PC-3 (cell line): ENCODE results near the gene TGM2. TPM values are rescaled to one million over a fixed set of nuclear protein-coding genes. Genes with fewer than 3 reads are reported as not detected.
A peak's percentile ranks its signal among the peaks of the same experiment; 100 is the strongest.

Experiments
- ATAC-seq: fragments of 200-7000 bp; cut with Tn5 transposase; 2 replicates; pipeline ENCODE4 v1.9.1; 2020; ENCODE audit warnings: mild to moderate bottlenecking, moderate library complexity
- BruUV-seq: library from RNA; stranded (reverse); fragments of 400-500 nt; replicated peaks from 2 replicates; lab custom pipeline; 2021; lab: Mats Ljungman, UMichigan
- CTCF ChIA-PET: fragments of 300-600 bp; sonication (Branson Sonifier 250); formaldehyde crosslinking; loops from one replicate; lab custom pipeline; 2022; ENCODE audit warnings: antibody characterized with exemption; lab: Charles Lee
- POLR2A ChIA-PET: fragments of 300-600 bp; sonication (Branson Sonifier 250); formaldehyde crosslinking; loops from one replicate; lab custom pipeline; 2022; ENCODE audit warnings: antibody characterized with exemption; ENCODE audit not compliant: unreplicated experiment; lab: Charles Lee
- DNase-seq: peaks from one replicate; pipeline ENCODE4 v3.0.0-alpha.2; 2015
- H2AFZ ChIP-seq: fragments of 300-600 bp; sonication (generic); 2 replicates; pipeline ENCODE4 v1.6.0; 2016; ENCODE audit warnings: antibody characterized with exemption, low read length
- H3F3A ChIP-seq: fragments of 300-600 bp; sonication (generic); one replicate; pipeline ENCODE4 v1.6.0; 2017; ENCODE audit warnings: antibody characterized with exemption, low read length, control low read depth, mild to moderate bottlenecking; ENCODE audit not compliant: unreplicated experiment
- H3K27ac ChIP-seq: fragments of 300-600 bp; sonication (generic); 2 replicates; pipeline ENCODE4 v1.5.1; 2016; ENCODE audit warnings: mild to moderate bottlenecking, low read length
- H3K27me3 ChIP-seq: fragments of 300-600 bp; sonication (generic); 2 replicates; pipeline ENCODE4 v1.6.1; 2016; ENCODE audit warnings: low read length, mixed read lengths
- H3K36me3 ChIP-seq: fragments of 300-600 bp; sonication (generic); 2 replicates; pipeline ENCODE4 v1.6.1; 2016; ENCODE audit warnings: low read depth, mixed run types, low read length, mixed read lengths
- H3K4me1 ChIP-seq: fragments of 300-600 bp; sonication (generic); 2 replicates; pipeline ENCODE4 v1.5.1; 2016; ENCODE audit warnings: low read length; ENCODE audit not compliant: insufficient read depth
- H3K4me2 ChIP-seq: fragments of 300-600 bp; sonication (generic); 2 replicates; pipeline ENCODE4 v1.6.0; 2016; ENCODE audit warnings: low read length
- H3K4me3 ChIP-seq: fragments of 300-600 bp; sonication (generic); 2 replicates; pipeline ENCODE4 v1.5.1; 2016; ENCODE audit warnings: mild to moderate bottlenecking, low read length, mixed read lengths
- H3K79me2 ChIP-seq: fragments of 300-600 bp; sonication (generic); 2 replicates; pipeline ENCODE4 v1.6.1; 2017; ENCODE audit warnings: low read length, mixed read lengths
- H3K9ac ChIP-seq: fragments of 300-600 bp; sonication (generic); 2 replicates; pipeline ENCODE4 v1.6.0; 2016; ENCODE audit warnings: mild to moderate bottlenecking, low read length
- H3K9me2 ChIP-seq: fragments of 300-600 bp; sonication (generic); replicated peaks from 2 replicates; pipeline ENCODE4 v1.6.1; 2016; ENCODE audit warnings: mixed run types, low read length, mixed read lengths
- H3K9me3 ChIP-seq: fragments of 300-600 bp; sonication (generic); 2 replicates; pipeline ENCODE4 v1.6.1; 2016; ENCODE audit warnings: low read length, mixed read lengths
- H4K20me1 ChIP-seq: fragments of 300-600 bp; sonication (generic); 2 replicates; pipeline ENCODE4 v1.6.1; 2016; ENCODE audit warnings: low read length, mixed read lengths
- EZH2 ChIP-seq: fragments of 300-600 bp; sonication (generic); IDR thresholded peaks from one replicate; pipeline ENCODE4 v1.6.1; 2017; ENCODE audit warnings: antibody characterized with exemption, mild to moderate bottlenecking, low read length; ENCODE audit not compliant: unreplicated experiment
- EZH2phosphoT487 ChIP-seq: fragments of 300-600 bp; sonication (generic); IDR thresholded peaks from 2 replicates; pipeline ENCODE4 v1.6.1; 2018; ENCODE audit warnings: mild to moderate bottlenecking, antibody characterized with exemption, low read length, borderline replicate concordance
- intact Hi-C: fragments of 100-400 bp; cut with micrococcal nuclease; formaldehyde crosslinking; loops from 2 replicates; pipeline ENCODE4 v1.9.0; 2023
- total RNA-seq: library from RNA; depleted of rRNA; stranded (reverse); fragments of >200 nt; gene quantifications from 2 replicates; pipeline ENCODE4 v1.2.3, GENCODE V29; 2014
- TF ChIP-seq, protein P1 (sequence below): fragments of 300-600 bp; sonication (generic); conservative IDR thresholded peaks from 2 replicates; pipeline ENCODE4 v1.5.1; 2017; ENCODE audit warnings: antibody characterized with exemption, low read depth, mild to moderate bottlenecking, low read length

The TGM2 gene
- total RNA-seq, 1 experiment from 2014 or later: 583 TPM

DNA sequence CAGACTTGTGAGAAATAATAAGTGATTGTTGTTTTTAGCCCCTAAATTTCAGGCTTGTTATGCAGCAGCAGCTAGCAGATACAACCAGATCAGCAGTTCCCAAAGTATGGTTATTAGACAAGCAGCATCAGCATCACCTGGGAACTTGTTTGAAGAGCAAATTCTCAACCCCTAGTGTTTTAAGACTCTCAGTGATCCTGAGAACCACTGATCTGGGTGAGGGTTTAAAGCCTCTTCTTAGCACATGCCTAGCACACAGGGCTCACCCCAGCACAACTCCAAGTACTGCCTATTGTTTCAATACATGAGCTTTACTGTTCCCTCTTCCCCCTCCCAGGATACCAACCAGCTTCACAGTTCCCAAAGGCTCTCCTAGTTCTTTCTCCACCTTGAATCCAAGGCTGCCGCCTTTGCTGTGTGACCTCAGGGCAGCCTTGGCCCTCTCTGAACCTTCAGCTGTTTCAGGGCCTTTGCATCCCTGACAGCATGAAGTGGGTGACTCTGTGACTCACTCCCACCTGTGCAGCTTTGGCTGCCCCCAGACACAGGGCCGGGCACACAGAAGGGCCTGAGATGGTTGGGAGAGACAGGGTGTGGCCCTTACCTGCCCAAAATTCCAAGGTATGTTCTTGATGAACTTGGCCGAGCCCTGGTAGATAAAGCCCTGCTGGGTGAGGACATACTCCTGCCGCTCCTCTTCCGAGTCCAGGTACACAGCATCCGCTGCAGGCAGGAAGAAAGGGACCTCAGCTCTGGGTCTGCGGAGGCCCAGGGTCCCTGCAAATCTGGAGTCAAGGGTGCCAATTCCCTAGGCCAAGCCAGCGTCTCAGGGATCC lies 14.5 kb downstream of the TGM2 start:
- Histone ChIP-seq H3K27ac (peak overlapping the region; percentile 95), H2AFZ (no peak overlapping the region), H3K9ac (no peak overlapping the region), H3K9me3 (no peaks in the 10 kb centered on the region), H3F3A (peaks cover 19% of the 10 kb centered on the region), H3K4me2 (no peak overlapping the region), H3K9me2 (no peaks in the 10 kb centered on the region), H3K4me3 (no peak overlapping the region), H4K20me1 (no peaks in the 10 kb centered on the region), H3K36me3 (peaks cover 76% of the 10 kb centered on the region), H3K79me2 (peaks cover 13% of the 10 kb centered on the region; the same call in 1 of the 2 replicates), H3K27me3 (no peaks in the 10 kb centered on the region), H3K4me1 (peaks cover 34% of the 10 kb centered on the region)
- ChIA-PET POLR2A (no interaction called here), CTCF (no interaction called here)
- intact Hi-C loops: loop anchor here (5.0 kb wide), 1 partner anchor 93 kb away; no protein-coding TSS in a partner anchor
- DNase-seq (no peak), ATAC-seq (no peak)
- TF ChIP-seq EZH2phosphoT487 (no peak), EZH2 (no peak)
- TF ChIP-seq, protein P1, sequence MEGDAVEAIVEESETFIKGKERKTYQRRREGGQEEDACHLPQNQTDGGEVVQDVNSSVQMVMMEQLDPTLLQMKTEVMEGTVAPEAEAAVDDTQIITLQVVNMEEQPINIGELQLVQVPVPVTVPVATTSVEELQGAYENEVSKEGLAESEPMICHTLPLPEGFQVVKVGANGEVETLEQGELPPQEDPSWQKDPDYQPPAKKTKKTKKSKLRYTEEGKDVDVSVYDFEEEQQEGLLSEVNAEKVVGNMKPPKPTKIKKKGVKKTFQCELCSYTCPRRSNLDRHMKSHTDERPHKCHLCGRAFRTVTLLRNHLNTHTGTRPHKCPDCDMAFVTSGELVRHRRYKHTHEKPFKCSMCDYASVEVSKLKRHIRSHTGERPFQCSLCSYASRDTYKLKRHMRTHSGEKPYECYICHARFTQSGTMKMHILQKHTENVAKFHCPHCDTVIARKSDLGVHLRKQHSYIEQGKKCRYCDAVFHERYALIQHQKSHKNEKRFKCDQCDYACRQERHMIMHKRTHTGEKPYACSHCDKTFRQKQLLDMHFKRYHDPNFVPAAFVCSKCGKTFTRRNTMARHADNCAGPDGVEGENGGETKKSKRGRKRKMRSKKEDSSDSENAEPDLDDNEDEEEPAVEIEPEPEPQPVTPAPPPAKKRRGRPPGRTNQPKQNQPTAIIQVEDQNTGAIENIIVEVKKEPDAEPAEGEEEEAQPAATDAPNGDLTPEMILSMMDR: no peak
- no TSS peak for BruUV-seq

DNA sequence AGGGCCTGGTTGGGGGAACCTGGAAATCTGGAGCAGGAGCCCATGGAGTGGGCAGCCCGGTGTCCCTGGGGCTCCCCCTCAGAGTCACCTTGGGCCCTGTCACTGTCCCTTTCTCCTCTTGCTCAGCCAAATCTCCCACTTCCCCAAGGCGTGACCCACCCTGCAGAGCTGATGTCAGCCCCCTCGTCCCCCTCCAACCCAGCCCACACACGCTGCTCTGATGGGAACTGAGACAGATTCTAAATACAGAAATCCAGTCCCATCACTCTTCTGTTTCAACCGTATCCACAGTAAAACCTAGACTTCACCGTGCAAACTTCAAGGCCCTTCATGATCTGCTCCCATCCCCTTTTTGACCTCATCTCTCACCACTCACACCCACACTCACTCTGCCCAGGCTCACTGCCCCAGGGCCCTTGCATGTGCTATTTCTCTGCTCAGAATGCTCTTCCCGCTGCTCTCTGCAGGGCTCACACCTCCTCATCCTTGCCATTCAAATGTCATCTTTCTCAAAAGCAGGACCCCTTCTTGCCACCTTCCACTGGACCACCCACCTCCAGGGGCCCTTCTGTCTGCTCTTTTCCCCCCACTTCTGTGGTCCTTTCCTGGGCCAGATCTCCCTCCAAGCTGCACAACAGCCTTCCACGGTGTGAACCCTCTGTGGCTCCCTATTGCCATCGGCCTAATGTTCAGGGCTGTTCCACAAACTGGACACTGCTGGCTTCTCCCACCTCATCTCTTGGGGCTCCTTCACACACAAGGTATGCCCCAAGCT lies 16.6 kb downstream of the TGM2 start:
- Histone ChIP-seq H3K27ac (no peak overlapping the region), H3K9ac (no peak overlapping the region), H3K4me1 (peaks cover 45% of the 10 kb centered on the region), H2AFZ (no peak overlapping the region), H3F3A (peaks cover 24% of the 10 kb centered on the region), H3K9me3 (no peaks in the 10 kb centered on the region), H3K9me2 (no peaks in the 10 kb centered on the region), H3K36me3 (peaks cover 64% of the 10 kb centered on the region), H3K79me2 (peaks cover 13% of the 10 kb centered on the region; the same call in 1 of the 2 replicates), H3K4me3 (no peak overlapping the region), H4K20me1 (no peaks in the 10 kb centered on the region), H3K27me3 (no peaks in the 10 kb centered on the region), H3K4me2 (no peak overlapping the region)
- POLR2A ChIA-PET: no interaction called here
- DNase-seq: no peak
- BruUV-seq: no TSS peak
- TF ChIP-seq, protein P1: no peak
- TF ChIP-seq EZH2phosphoT487 (no peak), EZH2 (no peak)
- CTCF ChIA-PET: no interaction called here
- ATAC-seq: no peak
- intact Hi-C loops: no loop called here
